Hepatocyte (in vitro differentiated cells): ENCODE data around the gene LAMC2.

Experiments
- EZH2 ChIP-seq: fragments of 200-600 bp; sonication (generic); IDR thresholded peaks from 2 replicates; pipeline ENCODE4 v1.6.1; 2016; ENCODE audit warnings: antibody characterized with exemption, mild to moderate bottlenecking, borderline replicate concordance
- TF ChIP-seq, protein P1 (sequence below): fragments of 200-600 bp; sonication (generic); IDR thresholded peaks from 2 replicates; pipeline ENCODE4 v1.5.1; 2016; ENCODE audit warnings: antibody characterized with exemption, mild to moderate bottlenecking; ENCODE audit not compliant: poor library complexity

- TF ChIP-seq, protein P1, sequence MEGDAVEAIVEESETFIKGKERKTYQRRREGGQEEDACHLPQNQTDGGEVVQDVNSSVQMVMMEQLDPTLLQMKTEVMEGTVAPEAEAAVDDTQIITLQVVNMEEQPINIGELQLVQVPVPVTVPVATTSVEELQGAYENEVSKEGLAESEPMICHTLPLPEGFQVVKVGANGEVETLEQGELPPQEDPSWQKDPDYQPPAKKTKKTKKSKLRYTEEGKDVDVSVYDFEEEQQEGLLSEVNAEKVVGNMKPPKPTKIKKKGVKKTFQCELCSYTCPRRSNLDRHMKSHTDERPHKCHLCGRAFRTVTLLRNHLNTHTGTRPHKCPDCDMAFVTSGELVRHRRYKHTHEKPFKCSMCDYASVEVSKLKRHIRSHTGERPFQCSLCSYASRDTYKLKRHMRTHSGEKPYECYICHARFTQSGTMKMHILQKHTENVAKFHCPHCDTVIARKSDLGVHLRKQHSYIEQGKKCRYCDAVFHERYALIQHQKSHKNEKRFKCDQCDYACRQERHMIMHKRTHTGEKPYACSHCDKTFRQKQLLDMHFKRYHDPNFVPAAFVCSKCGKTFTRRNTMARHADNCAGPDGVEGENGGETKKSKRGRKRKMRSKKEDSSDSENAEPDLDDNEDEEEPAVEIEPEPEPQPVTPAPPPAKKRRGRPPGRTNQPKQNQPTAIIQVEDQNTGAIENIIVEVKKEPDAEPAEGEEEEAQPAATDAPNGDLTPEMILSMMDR: no peak
- no peak for TF ChIP-seq EZH2
Measured at GRCh38 chr1:183218027-183218618, 32.1 kb downstream of the LAMC2 start.
